GM18861 (cell line): ENCODE measurements around the gene COA3.
A peak's percentile ranks its signal among the peaks of the same experiment; 100 is the strongest.
"Not testable (repeated sequence)": the region's sequence is repeated elsewhere in the genome, so short reads cannot be mapped to it uniquely, and the experiment has no call there.

ENCODE experiments used
- ATAC-seq: cut with Tn5 transposase; IDR thresholded peaks from one replicate; pipeline ENCODE4 v1.9.1; 2021; ENCODE audit not compliant: unreplicated experiment

The COA3 gene

GRCh38 chr17:42782166-42783061, 16.1 kb downstream of the COA3 start:
- ATAC-seq, result no peak

- no peak for ATAC-seq
These were observed 16.8 kb downstream of the COA3 start for GRCh38 chr17:42781639-42782165.

- ATAC-seq, result no peak
These were observed 17.5 kb downstream of the COA3 start for GRCh38 chr17:42780851-42781638.

- no peak for ATAC-seq
These were observed 18.3 kb downstream of the COA3 start, which contains the start of gene WNK4 for GRCh38 chr17:42779936-42780850. TSS of gene WNK4 (plus strand) at chr17:42780610. CDS start at chr17:42780699, 89 bp downstream.

GRCh38 chr17:42779304-42779935, 19.1 kb downstream of the COA3 start:
- no peak for ATAC-seq

- no peak for ATAC-seq
These were observed 19.9 kb downstream of the COA3 start for GRCh38 chr17:42778570-42778969.

- ATAC-seq, result no peak
These were observed 22.9 kb downstream of the COA3 start for GRCh38 chr17:42775534-42776098.

GRCh38 chr17:42774066-42774745, 24.3 kb downstream of the COA3 start:
- no peak for ATAC-seq

GRCh38 chr17:42773290-42774035, 25.0 kb downstream of the COA3 start, which contains the start of gene VPS25:
TSS of gene VPS25 (plus strand) at chr17:42773449. CDS start at chr17:42773476, 27 bp downstream.
- ATAC-seq, result peak; percentile 59

- no peak for ATAC-seq
These were observed 25.6 kb downstream of the COA3 start for GRCh38 chr17:42772945-42773289.

- ATAC-seq, result not testable (repeated sequence)
These were observed 28.5 kb downstream of the COA3 start for GRCh38 chr17:42769964-42770363.

GRCh38 chr17:42768006-42768405, 30.5 kb downstream of the COA3 start:
- ATAC-seq, result not testable (repeated sequence)

- no peak for ATAC-seq
These were observed 31.0 kb downstream of the COA3 start for GRCh38 chr17:42767512-42767911.

GRCh38 chr17:42766124-42766523, 32.4 kb downstream of the COA3 start:
- ATAC-seq, result no peak

GRCh38 chr17:42761638-42762037, 36.9 kb downstream of the COA3 start:
- no peak for ATAC-seq

- ATAC-seq, result no peak
These were observed 37.6 kb downstream of the COA3 start, which contains the start of gene RAMP2 for GRCh38 chr17:42760652-42761581. TSS of gene RAMP2 (plus strand) at chr17:42761227. CDS start at chr17:42761262, 35 bp downstream.

- ATAC-seq, result no peak
These were observed 38.4 kb downstream of the COA3 start for GRCh38 chr17:42759982-42760651.
